Measurements from ENCODE around the gene INPP4B. TPM values are rescaled to one million over a fixed set of nuclear protein-coding genes. Genes with fewer than 3 reads are reported as not detected.
A peak's percentile ranks its signal among the peaks of the same experiment; 100 is the strongest.

INPP4B gene
- polyA plus RNA-seq, 4 donors, result 7.5 to 10.6 (median 8.8) TPM

DNA sequence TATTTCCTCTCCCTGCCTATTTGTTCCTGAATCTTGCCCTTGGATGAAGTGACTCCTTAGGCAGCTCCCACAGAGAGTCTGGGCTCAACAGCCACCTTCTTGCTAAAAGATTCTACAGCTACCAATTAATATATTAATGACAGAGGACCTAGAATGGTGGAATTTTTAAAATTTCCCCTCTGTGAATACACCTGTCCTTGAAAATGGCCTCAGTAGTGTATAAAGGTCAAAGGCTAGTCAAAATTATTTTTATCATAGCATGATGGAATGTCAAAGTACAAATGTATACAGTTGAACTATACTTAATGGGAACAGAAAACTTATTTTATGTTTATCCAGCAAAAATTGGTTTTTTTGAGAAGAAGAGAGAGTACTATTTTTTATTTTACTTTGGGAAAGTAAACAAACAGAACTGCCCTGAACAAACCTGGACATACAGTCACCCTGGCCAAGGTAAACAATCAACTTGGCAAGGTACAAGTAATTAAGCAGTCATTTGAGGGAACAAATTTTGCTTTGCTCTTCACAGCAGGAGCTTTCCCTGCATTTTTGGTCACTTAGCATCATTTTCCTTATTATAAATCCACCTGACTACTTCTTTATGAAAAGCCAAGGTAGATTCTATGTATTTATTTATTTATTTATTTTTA lies 250.8 kb downstream of the INPP4B start:
- no peak for DNase-seq (ENCODE audit: low read depth in 4 of 4, low spot score in 3 of 4)

DNA sequence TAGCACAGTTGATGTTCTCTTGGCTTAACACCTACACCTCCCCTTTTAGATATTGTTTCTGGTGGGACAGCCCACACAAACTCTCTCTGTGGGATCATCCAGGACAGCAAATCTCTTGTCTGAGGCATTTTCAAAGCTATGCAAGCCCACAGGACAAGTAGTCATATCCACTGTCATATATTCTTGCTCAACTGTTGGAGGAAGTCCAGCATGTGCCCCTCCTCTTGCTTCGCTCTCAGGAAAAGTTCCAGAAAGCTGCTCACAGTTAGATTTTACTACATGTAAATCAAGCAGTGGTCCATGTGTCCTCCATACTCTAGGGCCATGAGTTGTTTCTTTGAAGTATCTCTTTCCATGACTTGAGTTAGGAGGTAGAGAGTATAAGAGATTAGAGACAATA lies 260.7 kb downstream of the INPP4B start:
- no peak for DNase-seq (ENCODE audit: low read depth in 4 of 4, low spot score in 3 of 4)

DNA sequence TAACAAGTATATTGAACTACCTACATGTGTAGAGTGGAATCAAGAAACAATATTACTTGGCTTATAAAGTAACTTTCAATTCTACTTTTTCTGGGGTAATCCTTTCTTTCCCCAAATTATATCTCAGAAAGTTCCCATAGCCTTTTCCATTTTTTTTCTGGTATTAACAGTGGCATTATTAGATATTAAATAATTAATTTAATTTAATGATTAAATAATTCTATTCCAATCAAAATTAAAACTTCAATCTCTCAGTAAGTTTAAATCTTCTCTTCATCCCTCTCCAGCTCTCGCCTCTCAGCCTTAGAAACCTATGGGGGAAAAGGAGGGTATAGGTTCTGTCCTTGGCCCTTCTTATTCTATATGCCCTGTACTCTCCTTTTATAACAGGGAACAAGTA lies 262.4 kb downstream of the INPP4B start:
- DNase-seq (ENCODE audit: low read depth in 4 of 4, low spot score in 3 of 4), result no peak

DNA sequence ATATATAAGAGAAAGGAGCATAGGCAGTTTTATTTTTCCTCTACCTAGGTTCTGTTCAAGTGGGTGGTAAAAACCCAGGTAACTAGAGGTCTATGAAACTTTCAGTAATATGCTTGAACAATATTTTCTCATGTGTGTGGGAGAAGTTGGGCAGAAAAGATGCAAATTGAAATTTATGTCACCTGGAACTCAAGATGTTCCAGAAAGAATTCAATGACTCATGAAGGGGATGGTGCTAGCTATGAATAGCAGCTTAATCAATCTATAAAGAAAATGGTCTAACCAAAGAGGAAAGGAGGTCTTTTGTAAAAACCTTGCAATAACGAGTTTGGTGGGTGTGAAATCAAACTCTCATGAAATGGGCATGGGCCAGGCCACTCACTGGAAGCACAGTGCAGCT lies 263.8 kb downstream of the INPP4B start:
- no peak for DNase-seq (ENCODE audit: low read depth in 4 of 4, low spot score in 3 of 4)

DNA sequence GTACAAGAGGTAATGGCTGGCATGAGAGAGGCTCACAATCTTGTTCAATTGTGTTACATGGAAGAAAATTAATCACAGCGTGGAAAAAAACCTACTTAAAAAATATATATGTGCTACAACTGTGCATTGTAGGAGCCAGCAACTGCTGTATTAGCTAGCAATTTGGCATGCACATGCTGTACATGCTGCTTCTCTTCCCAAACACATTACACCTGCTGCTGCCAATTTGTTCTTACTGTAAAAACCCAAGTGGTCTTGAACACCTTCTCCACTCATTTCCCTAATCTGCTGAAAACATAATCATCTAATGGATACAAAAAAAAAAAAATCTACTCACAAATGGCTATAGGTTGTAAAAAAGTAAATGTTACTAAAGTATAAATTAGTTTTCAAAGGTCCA lies 264.2 kb downstream of the INPP4B start:
- DNase-seq (ENCODE audit: low read depth in 4 of 4, low spot score in 3 of 4), result no peak

DNA sequence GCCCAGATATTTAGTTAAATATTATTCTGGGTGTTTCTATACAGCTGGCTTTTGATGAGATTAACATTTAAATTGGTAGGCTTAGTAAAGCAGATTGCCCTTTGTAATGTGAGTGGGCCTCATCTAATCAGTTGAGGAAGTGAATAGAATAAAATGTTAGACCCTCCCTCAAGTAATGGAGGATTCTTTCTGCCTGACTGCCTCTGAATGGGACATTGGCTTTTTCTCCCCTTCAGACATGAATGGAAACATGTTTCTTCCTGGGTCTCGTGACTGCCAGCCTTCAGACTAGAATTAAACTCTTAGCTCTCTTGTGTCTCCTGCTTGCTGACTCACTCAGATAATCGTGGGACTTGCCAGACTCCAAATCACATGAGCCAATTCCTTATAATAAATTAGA lies 266.7 kb downstream of the INPP4B start:
- DNase-seq (ENCODE audit: low read depth in 4 of 4, low spot score in 3 of 4), result no peak

DNA sequence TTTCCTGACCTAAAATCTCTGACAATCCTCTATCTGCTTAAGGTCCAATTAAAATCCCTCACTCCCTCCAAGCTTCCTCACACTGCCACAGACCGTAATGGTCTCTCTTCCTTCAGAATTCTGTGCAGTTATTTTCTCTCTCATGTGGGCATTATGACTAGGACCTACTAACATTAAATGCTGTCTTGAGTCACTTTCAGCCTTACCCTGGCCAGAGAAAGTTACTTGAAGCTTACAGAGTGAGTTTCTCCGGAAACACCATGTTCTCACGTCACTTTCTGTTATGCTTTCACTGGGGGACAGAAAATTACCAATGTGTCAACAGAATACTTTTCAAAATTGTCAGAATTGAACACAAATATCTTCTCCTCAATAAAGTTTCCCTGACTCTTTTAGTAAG lies 271.8 kb downstream of the INPP4B start:
- DNase-seq (ENCODE audit: low read depth in 4 of 4, low spot score in 3 of 4), result no peak

DNA sequence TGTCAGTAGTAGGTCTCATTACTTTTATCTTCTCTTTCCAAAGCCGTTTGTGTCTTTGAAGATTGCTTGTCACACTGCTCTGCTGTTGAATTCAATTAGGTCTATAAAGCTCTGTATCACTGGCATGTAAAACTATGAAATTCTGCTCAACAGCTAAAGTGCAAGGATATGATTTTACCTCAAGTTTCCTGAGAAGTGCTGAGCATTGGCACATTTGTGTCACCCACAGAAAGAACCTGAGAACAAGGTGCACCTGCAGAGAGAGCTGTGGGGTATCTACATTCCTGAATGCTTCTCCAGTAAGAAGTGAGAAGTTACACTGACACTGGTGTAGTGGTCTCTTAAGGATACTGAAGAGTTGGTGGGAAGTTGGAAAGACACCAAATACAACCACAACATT lies 274.0 kb downstream of the INPP4B start:
- no peak for DNase-seq (ENCODE audit: low read depth in 4 of 4, low spot score in 3 of 4)

DNA sequence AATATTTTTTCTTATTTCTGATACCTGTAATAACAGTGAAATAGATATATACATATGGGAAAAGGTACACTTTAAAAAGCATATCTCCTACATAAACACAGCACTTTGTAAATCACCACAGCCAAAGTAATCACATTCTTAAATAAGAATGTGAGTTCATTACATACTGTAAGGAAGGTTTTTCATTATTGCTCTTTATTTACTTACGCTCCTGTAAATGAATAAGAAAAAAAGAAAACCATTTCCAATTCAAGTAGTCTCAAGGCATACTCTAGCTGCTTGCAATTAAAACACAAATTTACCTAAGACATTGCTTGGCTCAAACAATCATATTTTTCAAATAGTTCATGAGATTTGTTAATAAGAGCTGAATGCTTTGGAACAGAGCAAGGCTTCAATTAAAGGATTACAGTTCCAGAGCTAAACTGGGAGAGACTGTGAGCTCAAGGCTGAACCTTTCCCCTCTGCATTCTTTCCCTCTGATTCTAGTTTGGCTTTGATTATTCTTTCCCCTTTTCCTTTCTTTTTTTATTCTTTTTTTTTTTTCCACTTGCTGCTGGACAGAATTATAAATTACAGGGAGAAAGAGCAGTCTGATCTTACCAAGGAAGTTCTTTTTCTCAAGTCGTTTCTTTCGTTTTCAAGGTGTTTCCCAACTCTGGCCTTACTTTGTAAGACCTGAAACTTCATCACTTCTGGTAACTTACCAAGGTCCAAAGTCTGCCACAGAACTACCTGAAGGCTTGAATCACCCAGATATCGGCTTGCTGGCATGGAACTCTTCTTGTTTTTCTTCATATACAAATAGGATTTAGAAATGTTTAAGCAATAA lies 278.3 kb downstream of the INPP4B start:
- no peak for DNase-seq (ENCODE audit: low read depth in 4 of 4, low spot score in 3 of 4)

DNA sequence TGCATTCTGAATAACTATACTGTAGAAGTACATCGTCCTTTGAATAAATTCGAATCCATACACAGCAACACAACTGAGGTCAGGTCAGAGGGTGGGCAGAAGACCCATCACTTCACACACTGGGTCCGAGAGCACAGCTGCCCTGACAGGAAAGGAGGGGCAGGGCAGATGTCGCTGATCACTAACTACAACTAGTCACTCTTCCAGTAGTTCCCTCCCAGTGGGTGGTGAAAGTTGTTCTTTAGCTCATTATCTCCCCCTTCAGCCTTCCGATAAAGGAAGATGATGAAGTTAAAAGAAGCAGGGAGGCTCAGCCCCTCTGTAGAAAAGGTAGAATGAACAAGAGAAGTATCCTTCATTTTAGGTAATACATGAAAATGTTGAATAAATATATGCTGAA lies 278.9 kb downstream of the INPP4B start:
- no peak for DNase-seq (ENCODE audit: low read depth in 4 of 4, low spot score in 3 of 4)

DNA sequence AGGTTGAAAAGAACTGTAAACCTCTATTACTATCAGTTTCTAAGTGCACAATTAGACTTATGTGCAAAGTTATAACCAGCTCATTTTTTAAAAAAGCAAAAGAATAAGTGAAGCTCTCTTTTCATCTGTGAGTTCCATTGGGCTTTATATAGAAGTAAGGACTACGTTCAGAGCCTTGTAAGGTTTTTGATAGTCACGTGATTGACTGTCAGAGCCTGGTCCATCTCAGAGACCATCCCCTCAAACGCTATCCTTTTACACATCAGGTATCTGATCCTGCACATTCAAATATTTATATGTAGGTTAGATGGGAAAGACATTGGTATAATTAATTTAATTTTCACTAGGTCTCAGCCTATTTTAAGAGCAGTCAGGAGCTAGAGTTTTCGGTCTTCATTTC lies 279.3 kb downstream of the INPP4B start:
- no peak for DNase-seq (ENCODE audit: low read depth in 4 of 4, low spot score in 3 of 4)

DNA sequence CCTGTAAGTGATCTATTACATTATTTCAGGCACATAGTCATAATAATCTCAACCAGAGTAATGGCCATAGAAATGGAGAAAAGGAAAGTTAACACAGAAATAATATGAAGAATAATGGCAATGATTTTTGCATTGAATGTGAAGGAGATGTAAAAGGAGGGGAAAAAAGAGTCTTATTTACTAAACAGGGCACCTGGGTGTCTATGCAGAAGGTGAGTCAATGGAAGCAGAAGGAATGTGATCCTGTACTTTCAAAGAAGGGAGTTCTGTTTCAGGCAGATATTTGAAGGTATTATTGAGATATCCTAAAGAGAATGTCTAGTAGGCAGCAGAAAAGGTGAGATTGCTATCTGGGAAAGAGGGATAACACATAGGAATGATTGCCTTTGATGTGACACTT lies 279.9 kb downstream of the INPP4B start:
- DNase-seq (ENCODE audit: low read depth in 4 of 4, low spot score in 3 of 4), result no peak

DNA sequence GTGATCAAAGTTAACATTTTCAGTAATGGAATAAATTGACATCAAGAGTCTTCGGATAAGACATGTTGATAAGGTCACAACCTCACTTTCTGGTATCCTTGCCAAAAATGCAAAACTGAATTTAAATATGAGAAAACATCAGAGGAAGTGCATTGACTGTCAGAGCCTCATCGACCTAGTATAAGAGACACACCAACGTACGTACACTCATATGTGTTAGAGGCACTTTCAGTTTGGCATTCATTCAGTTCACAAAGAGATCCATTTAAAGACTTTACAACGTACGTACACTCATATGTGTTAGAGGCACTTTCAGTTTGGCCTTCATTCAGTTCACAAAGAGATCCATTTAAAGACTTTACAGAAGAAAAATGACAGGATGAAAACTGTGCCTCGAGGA lies 280.3 kb downstream of the INPP4B start:
- no peak for DNase-seq (ENCODE audit: low read depth in 4 of 4, low spot score in 3 of 4)

DNA sequence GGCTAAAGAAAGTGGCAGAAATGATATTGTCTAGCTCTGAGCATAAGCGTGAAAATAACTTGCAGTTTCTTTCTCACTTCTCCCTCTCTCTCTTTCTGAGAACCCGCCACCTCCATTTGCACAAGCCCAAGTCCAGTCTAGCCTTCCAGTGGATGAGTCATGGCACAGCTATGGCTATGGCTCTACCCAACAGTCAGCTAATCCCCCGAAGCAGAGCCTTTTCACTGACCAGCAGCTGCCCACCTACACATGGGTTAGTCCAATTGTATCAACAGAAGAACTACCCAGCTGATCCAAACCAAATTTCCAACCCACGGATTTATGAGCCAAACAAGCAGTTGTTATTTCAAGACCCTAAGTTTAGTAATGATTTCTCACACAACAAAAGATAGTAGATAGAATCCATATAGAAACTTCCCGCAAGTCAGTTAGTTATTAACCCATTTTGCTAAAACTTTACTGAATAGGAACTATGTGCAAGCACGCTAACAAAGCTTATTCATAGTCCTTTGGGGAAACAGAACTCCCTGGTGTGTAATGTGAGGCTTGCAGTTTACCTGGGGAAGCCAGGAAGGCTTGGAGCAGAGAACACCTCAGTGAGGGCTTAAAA lies 282.3 kb downstream of the INPP4B start:
- DNase-seq (ENCODE audit: low read depth in 4 of 4, low spot score in 3 of 4), result no peak

DNA sequence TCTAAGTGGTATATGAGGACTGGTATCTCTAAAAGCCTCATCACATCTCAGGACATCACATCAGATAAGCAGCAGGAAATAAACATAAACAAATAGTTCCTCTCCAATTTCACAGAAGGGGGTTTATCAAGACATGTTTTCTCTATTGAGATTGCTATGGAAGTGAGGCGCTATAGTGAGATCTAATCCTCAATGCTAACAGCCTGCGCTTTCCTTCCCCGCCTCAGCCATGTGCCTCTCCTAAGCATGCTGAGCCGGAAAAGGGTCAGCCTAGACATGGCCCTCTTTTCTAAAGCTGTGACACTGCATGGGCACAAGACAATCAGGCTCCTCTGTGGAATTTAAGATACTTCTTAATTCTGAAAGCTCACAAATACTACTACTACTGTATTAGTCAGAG lies 286.1 kb downstream of the INPP4B start:
- DNase-seq (ENCODE audit: low read depth in 4 of 4, low spot score in 3 of 4), result no peak

DNA sequence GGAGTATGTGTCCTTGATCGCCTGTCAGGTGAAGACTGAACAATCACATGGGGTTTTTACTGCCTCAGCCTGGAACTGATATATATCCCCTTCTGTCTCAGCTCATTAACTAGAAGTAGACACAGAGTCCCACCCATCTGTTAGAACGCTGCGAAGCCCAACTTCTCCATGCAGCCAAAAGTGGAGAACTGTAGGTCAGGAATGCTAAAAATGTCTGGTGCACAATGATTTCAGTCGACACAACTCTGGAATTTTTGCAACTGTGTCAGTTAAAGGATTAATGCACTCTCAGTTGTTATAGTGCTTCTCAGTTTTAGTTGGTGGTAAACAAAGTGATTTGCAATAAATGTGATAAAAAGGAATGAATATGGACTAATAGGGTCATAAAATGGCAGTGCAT lies 287.2 kb downstream of the INPP4B start:
- DNase-seq (ENCODE audit: low read depth in 4 of 4, low spot score in 3 of 4), result peak in 3 of 4 donors; percentile 28 to 57 (median 44)

DNA sequence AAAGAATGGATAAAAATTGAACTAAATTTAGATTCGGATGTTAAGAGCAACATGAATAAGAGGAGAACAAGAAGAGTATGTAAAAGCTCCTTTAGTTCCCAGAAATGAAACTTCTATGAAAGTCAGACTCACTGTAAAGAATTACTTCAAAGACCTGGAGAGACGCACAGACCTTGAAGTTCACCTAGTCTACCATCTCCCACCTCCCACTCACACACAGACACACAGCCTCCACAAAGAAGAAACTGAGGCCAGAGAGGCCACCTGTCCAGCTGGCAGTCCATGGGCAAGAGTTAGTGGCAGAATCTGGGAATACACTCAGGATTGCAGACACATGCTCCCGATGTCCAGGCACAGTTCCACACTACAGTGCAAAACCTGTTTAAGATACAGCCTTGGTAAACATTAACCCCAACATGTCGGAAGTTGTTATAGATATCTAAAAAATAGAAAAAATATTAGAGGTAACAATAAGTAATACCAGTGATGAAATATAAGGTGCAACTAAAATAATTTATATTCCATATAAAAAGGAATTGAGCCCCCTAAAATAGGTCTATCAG lies 288.8 kb downstream of the INPP4B start:
- no peak for DNase-seq (ENCODE audit: low read depth in 4 of 4, low spot score in 3 of 4)

DNA sequence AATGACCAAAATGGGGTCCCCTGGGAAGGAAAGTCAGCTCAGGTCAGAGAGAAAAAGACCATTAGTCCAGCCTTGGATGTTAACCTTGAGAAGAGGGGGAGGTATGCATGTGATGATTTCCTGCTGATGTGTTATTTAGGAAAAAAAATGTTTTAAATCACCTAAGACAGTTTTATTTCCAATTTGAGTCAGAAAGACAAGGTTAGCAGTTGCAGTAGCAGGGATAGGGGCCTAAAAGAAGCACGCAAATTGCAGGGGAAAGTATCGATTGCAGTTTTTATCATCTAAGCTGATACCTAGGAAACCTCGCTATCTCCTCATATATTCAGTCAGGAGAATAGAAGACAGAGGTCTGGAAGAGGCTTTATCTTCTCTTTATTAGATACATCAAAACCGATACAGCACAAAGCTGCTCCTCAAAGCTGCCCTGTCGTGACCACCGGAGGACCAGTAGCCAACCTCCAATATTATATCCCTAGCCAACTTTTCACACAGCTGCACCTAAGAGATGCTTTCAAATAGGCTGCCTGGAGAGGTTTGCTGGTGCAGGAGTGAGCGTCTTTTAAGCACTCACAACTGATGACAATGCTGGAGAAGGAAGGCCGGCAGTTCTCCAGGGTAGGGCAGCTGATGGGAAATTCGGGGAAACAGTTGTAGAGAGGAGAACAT lies 289.4 kb downstream of the INPP4B start:
- DNase-seq (ENCODE audit: low read depth in 4 of 4, low spot score in 3 of 4), result no peak

DNA sequence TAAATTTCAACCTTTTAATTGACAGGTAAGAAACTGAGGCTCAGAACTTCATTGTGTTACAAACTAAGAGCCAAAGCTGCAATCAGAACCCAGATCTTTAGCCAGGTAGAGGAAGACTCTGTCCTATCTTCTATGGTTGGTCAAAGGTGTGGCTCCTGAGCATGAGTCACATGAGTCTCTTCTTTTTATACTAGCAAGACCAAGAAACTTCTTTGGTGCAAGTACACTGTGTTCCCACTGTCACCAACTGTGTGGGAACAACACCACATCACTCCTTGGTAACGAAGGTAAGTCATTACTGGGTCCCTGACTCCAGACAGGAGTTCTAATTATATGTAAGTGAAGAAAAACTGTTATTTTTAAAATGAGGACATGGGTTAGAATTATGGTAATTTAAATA lies 290.1 kb downstream of the INPP4B start:
- DNase-seq (ENCODE audit: low read depth in 4 of 4, low spot score in 3 of 4), result no peak

DNA sequence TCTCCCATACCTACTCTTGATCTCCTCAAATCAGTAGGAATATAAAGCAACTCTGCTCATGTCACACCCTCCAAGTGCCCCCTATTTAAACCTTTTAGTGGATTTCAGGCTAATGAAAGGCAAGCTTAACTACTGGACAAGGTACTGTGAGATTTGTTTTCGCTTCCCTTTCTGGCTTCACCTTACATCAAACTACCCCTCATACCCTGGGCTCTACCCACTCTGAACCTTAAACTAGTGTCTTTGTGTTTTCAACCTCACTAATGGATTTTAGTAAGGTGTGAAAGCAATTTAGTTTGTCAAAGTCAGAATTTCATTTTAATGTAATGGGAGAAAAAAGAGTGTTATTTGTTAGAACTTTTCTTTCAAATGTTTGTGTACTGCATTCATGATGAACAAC lies 291.7 kb downstream of the INPP4B start:
- DNase-seq (ENCODE audit: low read depth in 4 of 4, low spot score in 3 of 4), result no peak

Measured in right renal pelvis (tissue), 4 donors.